Endodermal cell (in vitro differentiated cells): ENCODE measurements around the gene SERPINI1. TPM values are rescaled to one million over a fixed set of nuclear protein-coding genes. Genes with fewer than 3 reads are reported as not detected.

ENCODE experiments used
- DNase-seq: peaks from one replicate; pipeline ENCODE4 v3.0.0-alpha.2; 2017
- H3K27ac ChIP-seq: 2 replicates; pipeline ENCODE4 v1.5.1; 2013; ENCODE audit warnings: mild to moderate bottlenecking, low read depth, low read length, moderate library complexity
- H3K27me3 ChIP-seq: 2 replicates; pipeline ENCODE4 v1.6.1; 2013; ENCODE audit warnings: mild to moderate bottlenecking, low read length, moderate library complexity; ENCODE audit not compliant: insufficient read depth, control insufficient read depth, poor library complexity, severe bottlenecking
- H3K36me3 ChIP-seq: 2 replicates; pipeline ENCODE4 v1.7.0; 2013; ENCODE audit warnings: mild to moderate bottlenecking, low read length, moderate library complexity; ENCODE audit not compliant: control insufficient read depth, insufficient read depth
- H3K4me1 ChIP-seq: one replicate; pipeline ENCODE4 v1.7.0; 2013; ENCODE audit warnings: low read length; ENCODE audit not compliant: control insufficient read depth, insufficient read depth
- H3K4me3 ChIP-seq: 2 replicates; pipeline ENCODE4 v1.5.1; 2013; ENCODE audit warnings: mild to moderate bottlenecking, low read length, moderate library complexity
- H3K9ac ChIP-seq: 2 replicates; pipeline ENCODE4 v1.6.1; 2013; ENCODE audit warnings: mild to moderate bottlenecking, low read length, moderate library complexity; ENCODE audit not compliant: poor library complexity, severe bottlenecking; ENCODE audit errors: extremely low read depth
- H3K9me3 ChIP-seq: 2 replicates; pipeline ENCODE4 v1.6.1; 2013; ENCODE audit warnings: mild to moderate bottlenecking, low read length, moderate library complexity; ENCODE audit not compliant: control insufficient read depth
- H3K27ac Mint-ChIP-seq: 2 replicates; pipeline ENCODE4 v1.8.0; 2020; ENCODE audit warnings: mixed read lengths
- H3K27me3 Mint-ChIP-seq: 2 replicates; pipeline ENCODE4 v1.8.0; 2021; ENCODE audit warnings: mild to moderate bottlenecking, mixed read lengths; ENCODE audit not compliant: insufficient read depth
- H3K36me3 Mint-ChIP-seq: 2 replicates; pipeline ENCODE4 v1.8.0; 2020; ENCODE audit warnings: low read depth, mixed read lengths
- H3K4me1 Mint-ChIP-seq: 2 replicates; pipeline ENCODE4 v1.8.0; 2020; ENCODE audit warnings: mixed read lengths
- H3K4me3 Mint-ChIP-seq: 2 replicates; pipeline ENCODE4 v1.8.0; 2020; ENCODE audit warnings: mild to moderate bottlenecking, moderate library complexity, mixed read lengths
- H3K9me3 Mint-ChIP-seq: 2 replicates; pipeline ENCODE4 v1.8.0; 2020; ENCODE audit warnings: mild to moderate bottlenecking, mixed read lengths
- WGBS, 2 experiments: methylation state at CpG; one replicate each; pipeline versions ENCODE4 v1.1.5 to v1.1.7; 2013; ENCODE audit warnings: missing lambda C conversion rate in 2 of 2, mixed read lengths in 1 of 2; ENCODE audit not compliant: insufficient coverage in 1 of 2, insufficient read length in 1 of 2; 5-methylcytosine and 5-hydroxymethylcytosine counted together
- total RNA-seq, 2 donors: library from RNA; stranded (reverse); fragmentation: NEBNext Ultra II Directional in 1 of 2; extraction: Animal tissue kit (Norgen Biotek cat#: 25700) in 1 of 2; gene quantifications; 2 replicates in 1 of 2; 3 replicates in 1 of 2; pipeline ENCODE4 v1.2.1, GENCODE V29; 2021
- TF ChIP-seq, protein P1 (sequence below): fragments of 200-600 bp; sonication (generic); conservative IDR thresholded peaks from 2 replicates; pipeline ENCODE4 v1.5.0; 2021; ENCODE audit warnings: antibody characterized with exemption, mild to moderate bottlenecking

The SERPINI1 gene
- total RNA-seq, 2 donors from 2014 or later: 16.1 to 21.2 TPM

DNA sequence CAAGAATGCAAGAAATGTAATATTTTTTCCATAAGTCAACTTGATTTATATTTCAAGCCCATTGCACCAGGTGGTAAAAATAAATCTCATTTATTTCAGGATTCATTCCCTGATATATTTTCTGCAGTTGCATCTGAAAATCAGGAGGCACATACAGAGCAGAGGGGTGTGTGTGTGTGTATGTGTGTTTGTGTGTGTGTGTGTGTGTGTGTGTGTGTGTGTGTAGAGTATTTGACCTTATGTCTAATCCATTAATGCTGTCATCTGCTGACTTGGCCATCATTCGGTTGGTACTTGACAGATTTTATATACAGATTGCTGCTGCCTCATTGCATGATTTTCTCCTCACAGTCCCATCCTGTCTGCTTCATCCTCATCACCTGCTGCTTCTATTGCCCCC is 118.5 kb downstream of the SERPINI1 start:
- no peaks in the 10 kb centered on the region for H3K9me3 Mint-ChIP-seq

DNA sequence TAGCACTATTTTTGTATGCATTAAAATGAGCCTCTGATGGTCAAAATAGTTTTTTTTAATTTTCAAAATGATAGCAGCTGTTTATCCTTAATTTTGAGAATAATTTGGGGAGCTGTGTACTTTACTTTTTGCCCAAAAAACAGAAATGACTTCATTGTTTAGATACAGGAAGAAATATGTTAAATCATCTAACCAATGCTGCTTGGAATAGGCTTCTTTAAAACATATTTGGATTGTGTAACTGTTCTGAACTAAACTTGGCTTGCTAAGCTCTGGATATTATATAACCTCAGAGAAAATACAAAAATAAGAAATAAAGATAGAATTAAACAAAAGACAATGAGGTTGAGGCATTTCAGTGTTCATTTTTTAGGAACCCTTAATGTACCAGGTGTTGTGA is 119.3 kb downstream of the SERPINI1 start:
- Histone ChIP-seq H3K9me3 (no peaks in the 10 kb centered on the region), H3K9ac (no peak overlapping the region), H3K27ac (no peak overlapping the region), H3K36me3 (no peaks in the 10 kb centered on the region), H3K27me3 (no peaks in the 10 kb centered on the region), H3K4me1 (no peaks in the 10 kb centered on the region), H3K4me3 (no peak overlapping the region)
- DNase-seq: no peak
- Mint-ChIP-seq H3K4me3 (no peak overlapping the region), H3K27ac (no peak overlapping the region), H3K9me3 (no peaks in the 10 kb centered on the region), H3K27me3 (no peaks in the 10 kb centered on the region), H3K4me1 (no peaks in the 10 kb centered on the region), H3K36me3 (no peaks in the 10 kb centered on the region)
- TF ChIP-seq, protein P1, sequence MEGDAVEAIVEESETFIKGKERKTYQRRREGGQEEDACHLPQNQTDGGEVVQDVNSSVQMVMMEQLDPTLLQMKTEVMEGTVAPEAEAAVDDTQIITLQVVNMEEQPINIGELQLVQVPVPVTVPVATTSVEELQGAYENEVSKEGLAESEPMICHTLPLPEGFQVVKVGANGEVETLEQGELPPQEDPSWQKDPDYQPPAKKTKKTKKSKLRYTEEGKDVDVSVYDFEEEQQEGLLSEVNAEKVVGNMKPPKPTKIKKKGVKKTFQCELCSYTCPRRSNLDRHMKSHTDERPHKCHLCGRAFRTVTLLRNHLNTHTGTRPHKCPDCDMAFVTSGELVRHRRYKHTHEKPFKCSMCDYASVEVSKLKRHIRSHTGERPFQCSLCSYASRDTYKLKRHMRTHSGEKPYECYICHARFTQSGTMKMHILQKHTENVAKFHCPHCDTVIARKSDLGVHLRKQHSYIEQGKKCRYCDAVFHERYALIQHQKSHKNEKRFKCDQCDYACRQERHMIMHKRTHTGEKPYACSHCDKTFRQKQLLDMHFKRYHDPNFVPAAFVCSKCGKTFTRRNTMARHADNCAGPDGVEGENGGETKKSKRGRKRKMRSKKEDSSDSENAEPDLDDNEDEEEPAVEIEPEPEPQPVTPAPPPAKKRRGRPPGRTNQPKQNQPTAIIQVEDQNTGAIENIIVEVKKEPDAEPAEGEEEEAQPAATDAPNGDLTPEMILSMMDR: no peak

More for the DNA sequence above, 118.5 kb downstream of the SERPINI1 start:
- Mint-ChIP-seq H3K4me1 (no peaks in the 10 kb centered on the region), H3K27me3 (no peaks in the 10 kb centered on the region), H3K36me3 (no peaks in the 10 kb centered on the region), H3K27ac (no peak overlapping the region), H3K4me3 (no peak overlapping the region)
- 88 to 92% methylated on average over 1 of the region's 1 CpG for WGBS, 2 experiments
- H3K4me1 ChIP-seq: no peaks in the 10 kb centered on the region
- H3K9ac ChIP-seq: no peak overlapping the region
- H3K27me3 ChIP-seq: no peaks in the 10 kb centered on the region
- H3K9me3 ChIP-seq: no peaks in the 10 kb centered on the region
- no peak overlapping the region for H3K27ac ChIP-seq
- no peaks in the 10 kb centered on the region for H3K36me3 ChIP-seq
- no peak for DNase-seq
- H3K4me3 ChIP-seq: no peak overlapping the region
- TF ChIP-seq, protein P1: no peak

DNA sequence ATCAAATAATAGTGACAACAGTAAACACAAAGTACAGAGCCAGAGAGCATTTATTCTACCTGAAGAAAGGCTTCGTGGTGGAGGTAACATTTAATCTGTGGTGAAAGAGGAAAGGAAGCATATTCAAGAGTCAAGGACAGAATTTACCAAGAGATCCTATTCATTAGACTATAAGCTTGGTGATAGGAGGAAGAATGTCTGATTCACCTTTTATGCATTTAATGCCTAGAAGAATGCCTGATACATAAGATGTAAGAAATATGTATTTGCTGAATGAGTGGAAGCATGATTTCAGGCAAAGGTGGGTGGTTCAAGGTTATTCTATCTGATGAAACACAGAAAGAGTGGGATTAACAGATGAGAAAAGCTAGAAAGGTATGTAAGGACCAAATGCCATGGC is 119.8 kb downstream of the SERPINI1 start:
- Mint-ChIP-seq H3K4me1 (no peaks in the 10 kb centered on the region), H3K36me3 (no peaks in the 10 kb centered on the region), H3K9me3 (no peaks in the 10 kb centered on the region), H3K27ac (no peak overlapping the region), H3K4me3 (no peak overlapping the region), H3K27me3 (no peaks in the 10 kb centered on the region)
- Histone ChIP-seq H3K36me3 (no peaks in the 10 kb centered on the region), H3K4me3 (no peak overlapping the region), H3K9ac (no peak overlapping the region), H3K4me1 (no peaks in the 10 kb centered on the region), H3K27me3 (no peaks in the 10 kb centered on the region), H3K27ac (no peak overlapping the region), H3K9me3 (no peaks in the 10 kb centered on the region)
- TF ChIP-seq, protein P1: no peak
- no peak for DNase-seq
- 63 to 71% methylated on average over 1 of the region's 1 CpG for WGBS, 2 experiments
